Stimulated activated CD4-positive, alpha-beta T cell treated with anti-CD3 and anti-CD28 coated beads, Interleukin-2, amount 100 ng/mL, for 4 hours (primary cell): ENCODE results near the gene SERTAD3.
A peak's percentile ranks its signal among the peaks of the same experiment; 100 is the strongest.

Source experiments
- DNase-seq: peaks from one replicate; pipeline ENCODE4 v3.0.0-alpha.2; 2020; ENCODE audit warnings: low read depth

The SERTAD3 gene

GRCh38 chr19:40425450-40426287 lies 18.5 kb downstream of the SERTAD3 start, which contains the start of gene SERTAD1:
Gene SERTAD1, minus strand, starts transcription at chr19:40425992. Its CDS starts 2,446 bp downstream, at chr19:40423546.
- DNase-seq, result peak; percentile 100

DNA sequence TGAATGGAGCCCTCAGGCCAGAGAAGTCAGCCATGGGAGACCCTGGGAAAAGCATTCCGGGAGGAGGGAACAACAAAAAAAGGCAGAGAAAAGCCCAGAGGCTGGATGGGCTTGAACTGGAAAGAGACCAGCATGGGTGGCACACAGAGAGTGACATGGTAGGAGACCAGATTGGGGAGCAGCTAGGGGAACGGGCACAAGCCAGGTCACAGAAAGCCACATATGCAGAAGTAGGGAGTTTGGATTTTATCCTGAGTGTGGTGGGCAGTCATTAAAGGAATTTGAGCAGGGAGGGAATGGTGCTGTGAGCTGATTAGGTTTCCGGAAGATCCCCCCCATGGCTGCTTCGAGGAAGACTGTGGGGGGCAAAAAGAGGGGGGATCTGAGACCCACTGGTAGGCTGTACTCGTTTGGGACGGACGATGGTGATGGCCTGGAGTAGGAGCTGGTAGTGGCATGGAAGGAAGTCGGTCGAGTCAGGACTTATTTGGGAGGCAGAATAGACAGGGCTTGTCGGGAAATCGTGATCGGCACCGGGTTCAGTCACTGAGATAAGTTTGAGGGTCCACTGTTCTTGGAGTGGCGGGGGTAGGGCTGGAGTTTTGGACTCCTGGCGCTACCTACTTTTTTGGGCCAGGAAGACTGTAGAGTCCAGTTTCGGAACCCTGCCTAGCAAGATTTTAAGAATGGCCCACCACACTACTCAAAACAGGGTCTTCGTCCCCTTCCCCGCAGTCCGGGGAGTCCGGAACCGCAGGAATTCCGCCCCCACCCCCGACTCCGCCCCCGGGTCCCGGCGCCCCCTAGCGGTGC lies 19.3 kb downstream of the SERTAD3 start:
- DNase-seq, result no peak

DNA sequence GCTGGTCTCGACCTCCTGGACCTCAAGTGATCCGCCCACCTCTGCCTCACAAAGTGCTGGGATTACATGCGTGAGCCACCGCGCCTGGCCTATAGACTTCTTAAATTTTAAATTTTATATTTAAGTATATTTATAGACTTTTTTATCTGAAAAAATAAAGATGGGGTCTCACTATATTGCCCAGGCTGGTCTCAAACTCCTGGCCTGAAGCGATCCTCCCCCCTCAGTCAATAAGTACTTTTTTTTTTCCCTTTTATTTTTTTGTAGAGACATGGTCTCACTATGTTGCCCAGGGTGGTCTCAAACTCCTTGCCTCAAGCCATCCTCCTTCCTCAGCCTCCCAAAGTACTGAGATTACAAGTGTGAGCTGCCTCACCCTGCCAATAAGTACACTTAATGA lies 20.2 kb downstream of the SERTAD3 start:
- no peak for DNase-seq

GRCh38 chr19:40422748-40423566 lies 21.2 kb downstream of the SERTAD3 start:
- DNase-seq, result no peak

DNA sequence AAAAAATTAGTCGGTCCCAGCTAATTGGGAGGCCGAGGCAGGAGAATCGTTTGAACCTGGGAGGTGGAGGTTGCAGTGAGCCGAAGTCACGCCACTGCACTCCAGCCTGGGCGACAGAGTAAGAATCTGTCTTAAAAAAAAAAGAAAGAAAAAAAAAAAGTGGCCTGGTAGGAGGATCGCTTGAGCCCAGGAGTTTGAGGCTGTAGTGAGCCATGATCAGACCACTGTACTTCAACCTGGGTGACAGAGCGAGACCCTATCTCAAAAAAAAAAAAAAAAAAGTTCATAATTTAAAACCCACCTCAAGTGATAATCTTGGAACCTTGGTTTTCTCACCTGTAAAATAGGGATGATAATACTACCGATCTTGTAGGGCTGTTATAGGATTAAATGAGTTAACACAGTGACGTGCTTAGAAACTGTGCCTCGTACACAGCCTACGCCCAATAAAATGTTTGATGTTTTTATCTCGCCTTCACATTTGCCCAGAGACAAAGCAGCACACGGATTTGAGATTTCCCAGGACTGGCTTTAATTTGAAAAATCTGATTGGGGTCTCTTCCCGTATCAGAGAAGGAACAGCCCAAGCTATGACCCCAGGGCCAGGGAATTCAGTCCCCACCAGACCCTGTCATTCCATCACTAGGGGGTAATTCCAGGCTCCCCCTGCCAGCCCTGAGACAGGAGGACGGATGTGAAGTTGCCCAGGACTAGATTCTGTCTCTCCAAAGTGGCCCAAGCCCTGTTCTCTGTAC lies 22.0 kb downstream of the SERTAD3 start:
- DNase-seq, result no peak

DNA sequence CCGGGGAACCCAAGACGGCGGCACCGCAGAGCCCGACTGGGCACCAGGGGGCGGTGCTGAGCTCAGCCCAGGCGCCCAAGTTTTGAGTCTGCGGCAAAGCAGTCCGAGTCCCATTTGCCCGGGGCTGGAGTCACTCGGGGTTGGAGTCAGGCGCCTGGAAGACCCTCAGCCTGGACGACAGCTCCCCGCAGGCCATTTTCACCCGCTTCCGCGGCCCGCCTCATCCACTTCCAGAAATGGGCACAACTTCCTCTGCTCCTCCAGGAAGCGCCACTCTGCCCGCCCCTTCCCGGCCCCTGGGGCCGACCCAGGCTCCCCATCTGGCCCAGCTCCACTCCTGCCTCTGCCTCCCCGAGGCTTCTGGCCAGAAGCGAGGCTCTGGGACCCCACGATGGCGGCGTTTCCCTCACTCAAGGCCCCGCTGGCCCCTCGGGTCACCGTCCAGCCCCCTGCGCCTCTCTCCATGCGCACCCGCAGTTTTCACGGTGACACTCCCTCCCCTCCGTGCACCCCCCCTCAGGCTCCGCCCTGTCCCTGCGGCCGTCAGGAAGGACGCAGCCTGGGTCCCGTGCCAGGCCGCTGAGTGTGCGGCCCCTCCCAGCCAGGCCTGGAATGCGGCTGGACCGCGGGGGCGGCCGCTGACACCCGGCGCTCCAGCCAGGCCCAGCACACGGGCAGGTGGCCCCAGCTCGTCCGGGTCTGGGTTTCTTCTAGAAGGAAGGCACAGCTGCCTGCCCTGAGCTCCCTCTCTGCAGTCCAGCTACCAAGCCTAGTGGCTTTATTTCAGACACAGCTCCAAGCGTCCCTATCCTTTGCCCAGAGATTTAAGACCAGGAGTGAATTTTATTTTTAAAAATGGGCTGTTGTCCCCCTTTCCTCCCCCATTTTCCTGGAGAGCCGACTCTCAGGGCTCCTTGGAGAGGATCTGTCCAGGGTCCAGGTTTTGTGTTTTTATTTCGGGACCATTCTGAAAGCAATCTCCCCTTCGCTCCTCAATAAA lies 23.1 kb downstream of the SERTAD3 start:
- DNase-seq, result peak; percentile 48

DNA sequence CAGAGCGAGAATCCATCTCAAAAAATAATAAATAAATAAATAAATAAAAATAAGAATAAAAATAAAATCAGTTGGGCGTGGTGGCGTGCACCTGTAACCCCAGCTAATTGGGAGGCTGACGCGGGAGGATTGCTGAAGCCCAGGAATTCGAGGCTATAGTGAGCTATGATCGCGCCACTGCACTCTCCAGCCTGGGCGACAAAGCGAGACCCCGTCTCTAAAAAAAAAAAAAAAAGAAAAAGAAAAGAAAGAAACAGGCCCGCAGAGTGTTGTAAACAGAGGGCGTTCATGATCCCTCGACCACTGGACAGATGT lies 23.7 kb downstream of the SERTAD3 start:
- DNase-seq, result no peak

DNA sequence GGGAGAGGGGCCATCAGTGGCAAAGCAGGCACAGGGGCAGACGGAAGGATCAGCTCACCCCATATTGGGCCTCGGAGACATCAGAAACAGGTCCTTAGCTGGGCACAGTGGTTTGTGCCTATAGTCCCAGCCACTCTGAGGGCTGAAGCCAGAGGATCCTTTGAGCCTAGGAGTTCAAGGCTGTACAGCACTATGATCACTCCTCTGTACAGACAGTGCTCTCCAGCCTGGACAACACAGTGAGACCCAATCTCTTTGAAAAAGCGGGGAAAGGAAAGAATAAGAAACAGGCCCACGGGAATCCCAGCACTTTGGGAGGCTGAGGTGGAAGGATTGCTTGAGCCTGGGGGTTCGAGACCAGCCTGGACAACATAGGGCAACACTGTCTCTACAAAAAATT lies 24.4 kb downstream of the SERTAD3 start:
- no peak for DNase-seq

- no peak for DNase-seq
These were observed 25.0 kb downstream of the SERTAD3 start for GRCh38 chr19:40419066-40419612.

GRCh38 chr19:40418040-40418439 lies 26.1 kb downstream of the SERTAD3 start:
- DNase-seq, result no peak

DNA sequence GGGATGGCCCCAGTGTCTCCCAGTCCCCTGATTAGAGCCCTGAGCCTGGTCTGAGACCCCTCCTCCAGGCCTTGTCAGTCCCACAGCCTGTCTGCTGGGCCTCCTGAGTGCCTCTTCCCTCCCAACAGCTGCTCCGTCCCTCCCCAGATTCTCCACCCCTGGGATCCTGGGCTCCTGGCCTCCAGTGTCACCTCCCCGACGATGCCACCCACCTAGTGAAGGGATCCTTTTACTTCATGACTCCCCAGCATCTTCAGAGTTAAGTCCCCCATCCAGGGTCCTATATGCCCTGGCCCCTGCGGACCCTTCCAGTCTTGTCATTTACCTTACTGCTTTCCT lies 26.5 kb downstream of the SERTAD3 start:
- DNase-seq, result no peak

DNA sequence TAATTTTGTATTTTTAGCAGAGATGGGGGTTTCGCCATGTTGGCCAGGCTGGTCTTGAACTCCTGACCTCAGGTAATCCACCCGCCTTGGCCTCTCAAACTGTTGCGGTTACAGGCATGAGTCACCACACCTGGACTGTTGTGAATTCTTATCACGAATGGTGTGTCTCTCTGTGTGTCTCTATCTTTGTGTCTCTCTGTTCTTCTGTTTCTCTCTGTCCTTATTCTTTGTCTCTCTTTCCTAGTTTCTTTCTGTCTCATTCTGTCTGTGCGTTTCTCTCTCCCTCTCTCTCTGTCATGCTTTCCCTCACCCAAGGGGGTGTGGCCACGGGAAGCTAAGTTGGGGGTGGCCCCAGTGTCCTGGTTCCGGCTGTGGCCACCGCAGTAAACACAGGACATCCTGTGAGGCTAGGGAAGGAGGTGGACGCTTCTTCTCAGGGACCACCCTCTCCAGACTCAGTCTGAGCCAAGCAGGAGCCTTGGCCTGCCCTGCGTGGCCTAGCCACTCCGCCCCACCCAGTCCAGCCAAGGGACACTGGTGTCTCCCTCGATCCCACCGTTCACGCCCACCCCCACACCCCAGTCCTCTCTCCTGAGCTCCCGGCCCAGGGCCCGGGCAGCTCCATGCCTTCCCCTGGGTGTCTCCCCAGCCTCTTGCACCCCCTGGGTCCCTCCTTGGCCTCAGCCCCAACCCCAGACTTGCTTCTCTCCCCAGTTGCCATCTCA lies 27.1 kb downstream of the SERTAD3 start:
- no peak for DNase-seq

GRCh38 chr19:40415768-40416167 lies 28.4 kb downstream of the SERTAD3 start:
- DNase-seq, result no peak

DNA sequence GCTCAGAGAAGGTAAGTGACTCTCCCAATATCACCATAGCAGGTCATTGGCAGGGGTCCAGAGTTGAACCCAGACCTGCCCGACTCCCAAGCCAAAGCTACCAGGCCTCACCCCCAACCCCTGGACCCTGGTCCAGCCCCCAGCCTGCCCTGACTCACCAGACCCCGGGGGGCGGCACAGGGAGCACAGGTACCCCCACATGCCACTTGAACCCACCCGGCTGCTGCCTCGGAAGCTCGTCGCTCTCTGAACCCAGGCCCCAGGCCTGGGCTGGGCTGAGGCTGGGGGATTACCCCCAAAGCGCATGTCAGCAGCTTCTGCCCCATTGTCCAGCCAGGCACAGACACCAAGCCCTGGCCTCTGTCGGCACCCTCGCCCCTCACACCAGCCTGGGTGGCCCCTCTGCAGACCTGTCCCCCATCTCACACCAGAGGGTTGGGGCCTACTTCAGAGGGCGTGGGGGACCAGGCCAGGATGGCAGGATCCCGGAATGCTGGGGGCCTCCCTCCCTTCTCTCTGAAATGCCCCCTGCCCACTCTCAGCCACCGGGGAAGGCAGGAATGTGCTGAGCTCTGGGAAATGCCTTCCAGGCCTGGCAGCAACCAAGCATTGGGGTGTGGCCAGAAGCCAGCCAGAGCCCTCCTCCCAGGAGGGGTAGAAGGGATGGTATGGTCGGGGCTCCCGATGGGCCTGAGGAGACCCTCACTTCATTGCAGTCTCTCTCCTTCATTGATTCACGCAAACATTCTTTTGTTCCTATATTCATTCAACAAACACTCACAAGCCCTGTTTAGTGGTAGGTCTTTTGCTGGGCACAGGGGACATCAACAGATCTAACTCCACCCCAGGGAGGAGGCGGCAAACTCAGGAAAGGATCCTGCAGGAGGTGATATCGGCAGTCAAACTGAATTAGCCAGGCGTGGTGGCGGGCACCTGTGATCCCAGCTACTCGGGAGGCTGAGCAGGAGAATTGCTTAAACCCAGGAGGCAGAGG lies 29.3 kb downstream of the SERTAD3 start:
- DNase-seq, result no peak

DNA sequence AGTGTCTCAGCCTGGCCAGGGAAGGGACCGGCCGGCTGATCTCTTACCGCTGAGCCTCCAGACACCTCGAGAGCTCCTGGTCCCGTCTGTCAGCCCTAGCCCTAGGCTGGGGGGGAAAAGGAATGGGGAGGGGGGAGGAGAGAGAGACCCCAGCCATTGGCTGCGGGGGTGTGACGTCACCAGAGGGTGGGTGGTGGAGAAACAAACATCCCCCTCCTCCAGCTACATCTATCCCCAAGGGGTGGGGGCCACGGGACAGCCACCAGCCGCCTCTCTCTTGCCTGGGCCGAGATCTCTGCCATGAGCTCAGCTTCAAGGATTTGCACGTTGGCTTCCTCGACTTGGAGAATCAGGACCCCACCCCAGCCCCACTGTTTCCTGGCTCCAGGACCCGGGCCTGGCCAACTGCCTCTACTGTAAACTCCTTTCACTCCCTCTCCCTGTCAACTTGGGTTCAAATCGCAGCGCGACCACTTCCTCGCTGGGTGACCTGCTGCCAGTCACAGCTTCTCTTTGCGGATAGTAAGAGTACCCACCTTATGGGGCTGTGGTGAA lies 30.8 kb downstream of the SERTAD3 start, which contains the start of gene PRX:
Gene PRX (minus strand): TSS at position 88 of the 555 bp plus-strand sequence. CDS start 5,446 bp downstream, outside the sequence.
- no peak for DNase-seq

DNA sequence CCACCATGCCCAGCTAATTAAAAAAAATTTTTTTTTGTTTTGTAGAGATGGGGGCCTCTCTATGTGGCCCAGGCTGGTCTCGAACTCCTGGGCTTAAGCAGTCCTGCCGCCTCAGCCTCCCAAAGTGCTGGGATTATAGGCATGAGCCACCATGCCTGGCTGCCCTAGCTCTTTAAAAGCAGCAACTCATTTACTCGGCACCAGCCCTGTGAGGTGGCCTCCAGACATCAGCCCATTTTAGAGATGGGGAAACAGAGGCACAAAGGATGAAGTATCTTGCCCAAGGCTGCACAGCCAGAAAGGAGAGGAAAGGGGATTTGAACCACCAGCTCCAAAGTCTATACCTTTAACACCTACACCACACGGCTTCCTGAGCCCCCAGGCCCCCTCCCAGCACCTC lies 31.3 kb downstream of the SERTAD3 start:
- DNase-seq, result no peak

- no peak for DNase-seq
These were observed 32.1 kb downstream of the SERTAD3 start for GRCh38 chr19:40411958-40412499.
